NCI-H82 (cell line): Measurements from ENCODE around the gene PTPRD.
"Not testable (repeated sequence)": the region's sequence is repeated elsewhere in the genome, so short reads cannot be mapped to it uniquely, and the experiment has no call there.

Experiments used
- DNase-seq: peaks from one replicate; lab custom pipeline; 2025; lab: John Stamatoyannopoulos, UW

PTPRD gene

DNA sequence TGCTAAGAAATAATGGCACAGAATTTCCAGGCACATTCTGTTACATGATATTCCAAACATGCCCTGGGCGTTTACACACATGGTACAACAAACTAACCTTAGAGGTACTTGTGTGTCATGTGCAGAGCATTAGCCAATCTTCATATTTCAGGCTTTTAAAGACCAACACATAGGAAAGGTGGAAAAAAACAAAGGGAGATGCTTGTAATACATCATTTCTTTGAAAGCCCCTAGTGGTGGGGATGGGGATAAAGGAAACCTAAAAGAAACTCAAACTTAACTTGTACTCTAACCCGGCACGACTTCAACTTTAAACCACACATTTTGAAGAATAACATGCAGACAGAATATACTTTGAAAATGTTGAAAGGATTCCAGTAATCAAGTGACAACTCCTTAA is 133.6 kb downstream of the PTPRD start:
- peak; percentile 38 for DNase-seq

DNA sequence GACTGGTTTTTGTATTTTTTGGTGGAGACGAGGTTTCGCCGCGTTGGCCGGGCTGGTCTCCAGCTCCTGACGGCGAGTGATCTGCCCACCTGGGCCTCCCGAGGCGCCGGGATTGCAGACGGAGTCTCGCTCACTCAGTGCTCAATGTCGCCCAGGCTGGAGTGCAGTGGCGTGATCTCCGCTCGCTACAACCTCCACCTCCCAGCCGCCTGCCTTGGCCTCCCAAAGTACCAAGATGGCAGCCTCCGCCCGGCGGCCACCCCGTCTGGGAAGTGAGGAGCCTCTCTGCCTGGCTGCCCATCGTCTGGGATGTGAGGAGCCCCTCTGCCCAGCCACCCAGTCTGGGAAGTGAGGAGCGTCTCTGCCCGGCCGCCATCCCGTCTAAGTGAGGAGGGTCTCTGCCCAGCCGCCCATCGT is 163.6 kb downstream of the PTPRD start:
- not testable (repeated sequence) for DNase-seq

DNA sequence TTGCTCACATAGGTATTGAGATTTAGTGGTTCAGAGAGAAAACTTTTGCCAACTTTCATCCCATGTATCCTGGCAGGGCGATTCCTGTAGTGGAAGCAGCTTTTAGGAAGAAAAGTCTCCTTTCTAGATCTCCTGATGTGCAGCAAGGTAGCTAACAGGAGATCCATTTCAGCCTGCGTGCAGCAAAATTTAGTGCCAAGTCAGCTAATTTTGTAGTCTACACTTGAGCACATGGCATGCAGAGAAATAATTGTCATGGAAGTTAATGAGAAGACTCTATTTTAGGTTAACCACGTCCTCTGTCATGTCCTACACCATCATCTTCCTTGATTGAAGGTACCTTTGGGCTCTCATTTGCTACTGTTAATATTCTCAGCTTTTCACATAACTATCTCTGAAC is 165.8 kb downstream of the PTPRD start:
- no peak for DNase-seq

DNA sequence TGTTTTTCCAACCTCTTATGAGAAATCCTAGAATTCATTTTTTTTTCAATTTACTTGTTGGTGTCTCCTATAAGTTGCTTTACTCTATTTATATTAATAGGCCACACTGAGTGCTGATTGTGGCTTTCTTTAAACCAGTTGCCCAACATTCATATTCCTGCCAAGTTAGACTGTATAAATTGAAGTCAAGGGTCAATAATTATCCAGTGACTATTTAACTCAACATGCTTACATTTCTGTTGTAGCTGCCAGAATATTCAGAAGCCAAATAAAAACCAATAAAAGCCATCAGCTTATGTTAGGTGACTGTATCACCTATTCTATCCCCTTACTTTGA is 169.0 kb downstream of the PTPRD start:
- DNase-seq: no peak

DNA sequence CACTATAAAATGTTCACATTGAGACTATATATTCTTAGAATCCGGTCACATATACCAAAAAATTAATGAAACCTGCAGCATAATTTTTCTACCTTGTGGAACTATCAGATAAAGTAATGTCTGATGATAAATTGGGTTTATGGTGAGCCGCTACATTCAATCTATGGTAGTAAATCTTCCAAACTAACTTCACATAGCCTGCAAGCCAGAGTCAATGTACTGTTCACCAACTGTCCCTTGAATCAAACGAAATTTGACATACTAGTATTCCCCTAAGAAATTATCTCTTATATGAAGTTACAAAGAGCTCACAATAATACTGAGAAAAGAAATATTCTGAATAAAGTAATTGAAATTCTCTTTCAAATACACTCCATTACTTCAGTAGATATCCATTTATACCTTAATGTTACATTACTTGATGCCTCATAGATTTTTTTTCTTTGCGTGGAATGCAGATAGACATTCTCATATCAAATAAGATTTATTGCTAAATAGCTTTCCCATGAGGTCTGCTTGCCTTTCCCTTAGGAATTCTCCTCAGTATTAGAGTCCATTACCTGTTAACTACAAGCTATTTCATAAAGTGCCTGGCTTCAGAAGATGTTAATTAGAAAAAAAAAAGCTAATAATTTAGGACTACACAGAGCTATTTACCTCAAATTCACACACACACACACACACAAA is 169.5 kb downstream of the PTPRD start:
- no peak for DNase-seq

DNA sequence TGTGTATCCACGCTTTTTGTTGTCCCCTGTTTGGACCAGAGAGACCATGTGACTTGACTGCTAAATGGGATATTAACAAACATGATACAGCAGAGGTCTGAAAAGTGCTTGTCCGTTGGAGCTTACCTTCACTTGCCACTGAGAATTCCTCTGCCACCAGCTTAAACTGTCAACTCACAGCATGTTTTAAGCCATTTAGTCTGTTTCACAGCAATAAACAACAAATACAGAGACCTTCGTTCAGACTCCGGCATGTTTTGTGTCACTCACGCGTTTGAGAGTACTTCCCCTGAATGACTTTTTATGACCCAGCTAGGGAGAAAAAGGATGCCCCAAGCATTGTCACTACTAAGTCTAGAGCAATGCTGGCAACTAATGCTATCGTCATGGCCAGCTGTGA is 173.8 kb downstream of the PTPRD start:
- no peak for DNase-seq

DNA sequence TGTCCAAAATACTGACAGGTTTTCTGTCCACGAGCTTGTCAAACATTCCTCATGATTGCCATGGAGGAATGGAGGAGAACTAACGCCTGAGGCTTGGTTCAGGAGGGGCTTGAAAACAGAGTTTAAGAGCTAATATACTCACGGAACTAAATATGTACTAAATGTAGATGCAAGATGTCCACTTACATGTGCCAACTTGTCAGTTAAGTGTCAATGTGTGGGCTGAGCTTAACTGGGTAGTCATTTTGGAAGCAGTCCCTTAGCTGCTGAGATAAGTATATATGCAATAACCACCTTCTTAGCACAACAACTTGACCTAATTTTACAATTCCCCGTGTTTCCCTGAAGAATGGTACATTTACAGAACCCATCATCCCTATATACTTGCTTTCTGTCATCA is 176.0 kb downstream of the PTPRD start:
- DNase-seq: no peak

DNA sequence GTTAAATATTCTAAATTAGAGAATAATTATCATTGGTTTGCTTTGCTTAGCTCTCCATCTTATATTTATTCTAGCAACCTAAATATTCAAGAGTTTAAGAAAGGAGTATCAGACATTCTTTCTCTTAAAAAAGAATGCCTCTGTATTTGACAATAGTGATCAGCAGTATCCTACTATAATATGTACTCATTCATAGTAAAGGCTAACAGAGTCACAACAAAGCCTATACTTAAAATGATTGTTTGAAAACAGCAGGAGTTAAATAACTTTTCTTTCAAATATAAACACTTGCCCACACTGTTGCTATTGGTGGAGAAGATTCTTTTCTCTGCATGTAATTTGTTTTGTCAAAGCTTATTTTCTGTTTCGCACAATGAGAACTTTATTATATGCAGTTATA is 178.4 kb downstream of the PTPRD start:
- no peak for DNase-seq

DNA sequence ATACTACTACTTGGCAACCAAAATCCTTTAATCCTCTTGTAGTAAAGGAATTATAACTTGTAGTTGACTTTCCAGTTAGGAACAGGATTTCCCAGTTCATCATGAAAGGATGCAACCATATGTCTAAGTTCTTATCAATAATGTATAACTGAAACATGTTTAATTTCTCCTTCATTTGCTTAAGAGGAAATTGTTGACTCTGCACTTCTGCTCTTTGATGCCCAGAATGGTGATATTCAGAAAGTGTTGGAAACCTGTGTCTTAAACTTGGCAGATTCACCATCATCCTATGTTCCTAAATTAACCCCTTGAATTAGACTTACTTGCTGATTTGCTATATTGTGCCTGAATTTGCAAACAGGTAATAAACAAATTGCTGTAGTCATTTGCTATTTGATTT is 201.5 kb downstream of the PTPRD start:
- DNase-seq: peak; percentile 10

DNA sequence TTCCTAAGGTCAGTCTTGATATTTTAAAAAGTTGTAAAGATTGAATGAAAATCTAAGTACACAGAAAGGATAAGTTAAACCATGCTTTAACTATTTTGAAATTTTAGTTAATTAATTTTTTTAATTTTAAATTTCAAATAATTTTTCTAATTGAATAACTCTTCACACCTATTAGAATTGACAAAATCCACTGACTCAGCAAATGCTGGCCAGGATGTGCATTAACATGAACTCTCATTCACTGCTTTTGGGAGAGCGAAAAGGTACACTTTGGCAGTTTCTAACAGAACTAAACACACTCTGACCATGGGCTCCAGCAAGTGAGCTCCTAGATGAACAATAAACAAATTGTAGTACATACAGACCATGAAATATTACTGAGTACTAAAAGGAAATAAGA is 209.5 kb downstream of the PTPRD start:
- no peak for DNase-seq

DNA sequence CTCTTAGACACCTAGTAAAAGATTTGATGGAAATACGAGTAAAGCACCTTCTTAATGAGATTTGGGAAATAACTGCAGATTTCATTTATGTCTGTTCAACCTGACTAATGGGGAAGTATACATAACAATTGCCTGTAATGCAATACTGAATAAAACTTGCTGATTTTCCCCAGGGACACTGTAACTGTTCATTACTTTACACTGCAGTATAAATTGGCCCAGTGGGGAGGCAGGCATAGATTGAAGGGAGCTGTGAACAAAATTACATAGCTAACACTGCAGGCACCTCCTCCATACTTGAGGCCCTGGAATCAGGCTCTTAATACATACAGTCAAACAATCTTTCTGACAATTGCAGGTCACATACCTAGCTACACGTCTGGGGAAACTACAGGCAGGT is 216.2 kb downstream of the PTPRD start:
- peak; percentile 62 for DNase-seq

DNA sequence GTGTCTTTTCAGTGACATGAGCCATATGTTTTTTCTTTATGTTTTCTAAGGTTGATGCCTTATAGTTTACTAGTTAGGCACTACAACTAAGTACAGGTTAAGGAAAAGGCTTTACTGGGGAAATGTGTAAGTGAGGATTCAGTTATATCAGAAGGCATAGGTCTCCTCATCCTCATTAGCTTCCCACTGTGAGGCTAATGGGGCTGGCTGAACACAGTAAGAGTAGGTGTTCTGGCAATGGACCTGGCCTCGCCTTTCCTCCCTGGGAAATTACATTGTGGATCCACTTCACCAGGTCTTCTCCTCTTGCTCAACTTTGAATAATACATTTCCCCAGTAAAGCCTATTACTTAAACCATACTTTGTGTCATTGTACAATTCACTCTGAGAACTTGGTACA is 225.5 kb downstream of the PTPRD start:
- DNase-seq: no peak

DNA sequence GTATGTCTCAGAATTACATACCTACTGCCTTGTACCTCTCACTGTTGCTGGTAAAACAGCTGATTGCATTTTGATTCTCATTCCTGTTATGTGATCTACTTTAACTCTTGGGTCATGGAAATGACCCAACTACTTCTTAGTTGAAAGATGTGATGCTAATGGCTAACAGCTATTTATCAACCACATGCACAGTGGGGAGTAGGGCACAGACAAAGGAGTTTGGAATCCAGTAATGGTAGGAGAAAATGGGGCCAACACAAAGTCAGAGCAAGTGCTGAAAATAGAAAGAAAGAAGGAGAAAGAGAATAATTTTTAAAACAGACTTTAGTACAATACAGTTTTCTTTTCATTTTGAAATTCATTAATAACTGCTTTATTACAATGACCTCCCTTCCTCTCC is 241.0 kb downstream of the PTPRD start:
- DNase-seq: no peak

DNA sequence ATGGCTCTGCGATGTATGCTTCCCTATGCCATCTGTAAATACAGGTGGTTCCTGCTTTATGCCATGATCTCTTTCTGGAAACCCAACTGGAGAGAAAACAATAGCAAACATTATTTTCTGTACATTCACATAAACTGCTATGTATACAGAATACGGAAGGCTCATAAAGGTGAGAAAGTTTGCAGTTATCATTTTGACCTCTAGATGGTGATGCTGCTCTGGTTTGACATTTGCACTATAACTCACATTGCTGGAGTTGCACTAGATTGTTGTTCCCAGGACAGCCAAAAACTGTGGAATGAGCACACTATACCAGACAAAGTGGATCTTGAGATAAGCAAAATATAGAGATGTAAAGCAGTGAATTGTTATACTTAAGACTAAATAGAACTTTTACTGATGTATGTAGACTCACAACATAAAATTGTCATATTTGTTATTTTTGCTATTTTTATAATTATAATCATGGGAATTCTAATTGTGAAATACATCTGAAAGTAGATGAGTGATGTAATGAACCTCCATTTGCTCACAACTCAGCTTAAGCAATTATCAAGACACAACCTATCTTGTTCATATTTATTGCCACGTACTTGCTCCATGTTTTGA is 246.5 kb downstream of the PTPRD start:
- DNase-seq: peak; percentile 68

DNA sequence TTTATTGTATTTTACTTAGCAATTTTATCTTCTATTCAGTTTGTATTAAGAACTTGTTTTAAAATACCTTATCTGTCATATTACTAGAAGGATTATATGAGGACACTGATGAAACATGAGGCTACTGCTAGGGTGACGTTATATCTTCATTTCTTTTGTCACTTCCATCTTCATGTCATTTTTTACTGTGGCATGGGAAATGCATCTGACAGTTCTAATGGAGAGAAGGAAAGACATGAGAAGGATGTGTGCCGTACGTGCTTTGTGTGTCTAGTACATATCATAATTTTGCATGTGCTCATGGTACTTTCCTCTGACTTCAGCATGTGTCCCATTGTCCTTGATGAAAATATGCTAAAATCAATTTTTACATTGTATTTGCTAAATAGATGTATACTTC is 258.2 kb downstream of the PTPRD start:
- no peak for DNase-seq

DNA sequence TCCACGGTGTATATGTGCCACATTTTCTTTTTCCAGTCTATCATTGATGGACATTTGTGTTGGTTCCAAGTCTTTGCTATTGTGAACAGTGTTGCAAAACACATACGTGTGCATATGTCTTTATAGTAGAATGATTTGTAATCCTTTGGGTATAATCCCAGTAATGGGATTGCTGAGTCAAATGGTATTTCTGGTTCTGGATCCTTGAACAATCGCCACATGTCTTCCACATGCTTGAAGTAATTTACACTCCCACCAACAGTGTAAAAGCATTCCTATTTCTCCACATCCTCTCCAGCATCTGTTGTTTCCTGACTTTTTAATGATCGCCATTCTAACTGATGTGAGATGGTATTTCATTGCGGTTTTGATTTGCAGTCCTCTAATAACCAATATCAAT is 267.2 kb downstream of the PTPRD start:
- DNase-seq: peak; percentile 75

DNA sequence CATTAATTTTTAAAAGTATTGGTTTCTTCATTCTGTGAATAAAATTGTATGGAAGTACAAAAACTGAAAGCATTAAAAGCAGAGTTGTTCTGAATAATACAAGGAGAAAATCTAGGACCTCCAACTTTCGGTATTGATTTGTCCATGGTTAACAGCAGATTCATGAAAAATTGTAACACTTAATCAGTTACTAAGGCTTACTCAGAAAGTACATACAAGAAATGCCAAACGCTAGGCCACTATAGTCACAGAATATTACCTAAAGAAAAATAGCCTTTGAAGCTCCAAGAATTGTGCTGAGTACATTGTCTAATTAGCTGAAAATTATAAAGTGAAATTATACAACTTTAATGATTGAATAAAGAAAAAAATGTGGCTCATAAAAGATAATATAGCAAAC is 271.7 kb downstream of the PTPRD start:
- no peak for DNase-seq

DNA sequence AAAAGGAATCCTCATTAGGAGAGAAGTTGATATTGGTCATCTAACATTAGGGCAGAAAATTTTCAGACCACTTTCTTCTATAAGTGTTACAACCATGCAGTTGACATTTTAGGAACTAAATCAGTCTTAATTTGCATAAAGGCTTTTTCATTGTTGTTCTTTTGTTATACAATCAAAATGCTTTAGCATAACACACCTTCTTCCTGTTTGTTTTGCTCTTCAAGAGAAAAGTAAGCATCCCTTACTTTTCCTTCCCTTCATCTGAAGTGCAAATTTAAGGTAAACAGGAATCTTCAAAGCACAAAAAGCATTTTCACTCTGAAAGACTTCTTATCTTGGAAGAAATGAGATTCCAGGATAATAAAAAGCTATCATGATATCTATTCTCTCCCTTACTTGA is 273.6 kb downstream of the PTPRD start:
- no peak for DNase-seq

DNA sequence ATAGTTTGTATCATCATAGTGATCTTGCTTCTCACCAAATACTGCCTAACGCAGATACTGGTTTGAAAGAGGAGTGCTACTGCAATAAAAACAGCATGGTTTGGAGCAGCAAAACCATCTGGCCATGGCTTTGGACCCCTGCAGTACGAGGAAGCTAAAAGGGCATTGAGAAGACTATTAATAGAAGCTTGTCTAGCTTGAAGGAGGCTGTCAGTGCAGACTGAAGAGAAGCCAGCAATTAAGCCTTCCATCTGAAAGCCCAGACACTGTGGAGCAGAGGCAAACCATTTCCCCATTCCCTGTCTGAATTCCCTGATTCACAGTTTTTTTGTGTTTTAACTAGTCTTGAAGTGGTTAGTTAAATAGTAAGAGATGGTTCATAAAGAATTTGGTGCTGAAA is 281.6 kb downstream of the PTPRD start:
- peak; percentile 14 for DNase-seq

DNA sequence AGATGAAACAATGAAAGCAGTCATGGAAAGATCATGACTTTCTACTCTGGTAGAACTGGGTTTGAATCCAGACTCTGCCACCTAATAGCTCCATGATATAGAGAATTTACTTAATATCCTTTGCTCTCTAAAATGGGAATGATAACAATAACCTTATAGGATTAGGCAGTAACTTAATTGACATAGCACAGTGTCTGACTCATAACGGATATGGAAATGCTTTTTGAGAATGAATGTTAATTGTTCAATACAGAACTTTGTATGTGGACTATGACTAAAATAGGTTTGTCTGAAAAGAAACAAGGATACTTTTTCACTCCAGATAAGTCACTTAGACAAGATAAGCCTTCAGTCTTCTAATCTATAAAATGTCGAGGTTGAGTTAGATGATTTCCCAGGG is 330.7 kb downstream of the PTPRD start:
- DNase-seq: no peak

DNA sequence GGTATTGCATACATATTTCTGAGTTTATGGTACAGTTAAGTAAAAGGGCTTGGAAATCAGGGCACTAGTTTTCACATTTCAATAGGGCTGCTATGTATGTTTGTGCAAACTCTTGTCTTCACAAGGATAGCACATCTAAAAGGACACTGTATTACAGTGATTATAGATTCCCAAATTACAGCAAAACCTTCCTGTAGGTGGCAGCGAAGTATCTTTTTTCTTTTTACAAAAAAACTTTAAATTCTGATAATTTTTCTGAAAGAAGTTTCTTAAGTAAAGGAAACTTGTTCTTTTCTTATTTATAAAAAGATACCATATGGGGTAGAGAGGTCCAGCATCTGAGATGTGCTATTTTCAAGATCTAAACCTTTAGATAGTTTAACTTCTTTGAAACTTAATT is 337.8 kb downstream of the PTPRD start:
- no peak for DNase-seq

DNA sequence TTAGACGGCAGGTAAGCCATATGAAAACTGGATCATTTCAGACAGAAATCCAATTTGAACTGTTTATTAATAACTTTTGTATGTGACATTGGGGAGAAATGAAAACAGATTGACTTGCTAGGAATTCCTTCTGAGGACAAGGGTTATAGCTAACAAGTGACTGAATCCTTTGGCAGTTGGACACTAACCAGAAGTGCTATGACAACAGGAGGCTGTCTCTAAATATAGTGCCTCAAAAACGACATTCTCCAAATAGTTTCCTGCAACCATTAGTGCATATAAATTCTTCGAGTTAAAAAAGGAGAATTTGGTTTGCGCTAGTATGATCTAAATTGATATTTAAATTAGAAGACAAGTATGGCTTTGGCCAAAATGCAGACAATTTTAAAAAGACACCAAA is 338.6 kb downstream of the PTPRD start:
- DNase-seq: no peak

DNA sequence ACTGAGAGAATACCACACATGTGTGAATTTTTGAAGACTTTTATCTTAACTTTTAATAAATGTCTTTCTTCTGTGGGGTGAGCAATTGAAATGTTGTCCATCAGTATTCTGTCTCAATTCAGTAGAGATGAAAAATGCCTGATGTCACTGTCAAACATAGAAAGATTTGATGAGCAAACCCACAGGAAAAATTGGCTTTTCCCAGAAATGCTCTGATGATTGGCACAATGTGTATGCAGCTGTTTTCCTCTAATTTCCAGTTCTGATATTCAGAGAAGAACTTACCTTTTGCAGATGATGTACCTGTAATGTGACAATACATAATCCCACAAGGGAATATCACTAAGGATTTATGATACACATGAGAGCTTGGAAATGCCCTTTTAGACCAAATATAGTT is 340.0 kb downstream of the PTPRD start:
- DNase-seq: no peak
